ENCODE measurements around the gene FAM131A.

DNA sequence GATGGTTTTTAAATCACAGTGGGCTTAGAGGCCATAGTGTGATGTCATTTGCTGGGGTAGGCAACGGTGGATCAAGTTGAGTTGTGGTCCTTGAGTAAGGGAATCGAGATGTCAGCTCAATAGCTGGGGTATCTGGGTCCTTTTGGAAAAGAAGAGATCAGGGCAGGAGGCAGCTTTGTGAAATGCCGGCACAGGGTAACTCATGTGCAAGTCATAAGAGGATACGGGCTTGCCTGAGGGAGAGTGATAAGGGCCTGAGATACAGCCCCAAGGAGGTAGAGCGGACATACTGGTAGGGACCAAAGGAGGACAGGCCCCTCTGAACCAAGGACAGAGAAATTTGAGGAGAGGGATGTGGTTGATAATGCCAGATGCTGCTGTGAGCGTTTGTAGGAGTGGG, 4.2 kb upstream of the FAM131A start:
- TF ChIP-seq, protein P1, sequence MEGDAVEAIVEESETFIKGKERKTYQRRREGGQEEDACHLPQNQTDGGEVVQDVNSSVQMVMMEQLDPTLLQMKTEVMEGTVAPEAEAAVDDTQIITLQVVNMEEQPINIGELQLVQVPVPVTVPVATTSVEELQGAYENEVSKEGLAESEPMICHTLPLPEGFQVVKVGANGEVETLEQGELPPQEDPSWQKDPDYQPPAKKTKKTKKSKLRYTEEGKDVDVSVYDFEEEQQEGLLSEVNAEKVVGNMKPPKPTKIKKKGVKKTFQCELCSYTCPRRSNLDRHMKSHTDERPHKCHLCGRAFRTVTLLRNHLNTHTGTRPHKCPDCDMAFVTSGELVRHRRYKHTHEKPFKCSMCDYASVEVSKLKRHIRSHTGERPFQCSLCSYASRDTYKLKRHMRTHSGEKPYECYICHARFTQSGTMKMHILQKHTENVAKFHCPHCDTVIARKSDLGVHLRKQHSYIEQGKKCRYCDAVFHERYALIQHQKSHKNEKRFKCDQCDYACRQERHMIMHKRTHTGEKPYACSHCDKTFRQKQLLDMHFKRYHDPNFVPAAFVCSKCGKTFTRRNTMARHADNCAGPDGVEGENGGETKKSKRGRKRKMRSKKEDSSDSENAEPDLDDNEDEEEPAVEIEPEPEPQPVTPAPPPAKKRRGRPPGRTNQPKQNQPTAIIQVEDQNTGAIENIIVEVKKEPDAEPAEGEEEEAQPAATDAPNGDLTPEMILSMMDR (IDR thresholded peaks at IDR 0.05): no peak
- TF ChIP-seq EZH2 (IDR thresholded peaks at IDR 0.05; ENCODE audit: borderline replicate concordance, insufficient read depth, low read depth, low read length, poor library complexity, severe bottlenecking): no peak
